Neuron (in vitro differentiated cells): ENCODE measurements around the gene UNC5C.
"Not testable (repeated sequence)": the region's sequence is repeated elsewhere in the genome, so short reads cannot be mapped to it uniquely, and the experiment has no call there.

Experiments used
- H2AFZ ChIP-seq: one replicate; pipeline ENCODE4 v1.6.1; 2013; ENCODE audit warnings: low read depth, mild to moderate bottlenecking, inconsistent platforms, low read length, moderate library complexity
- H3K27me3 ChIP-seq: one replicate; pipeline ENCODE4 v1.6.1; 2013; ENCODE audit warnings: low read length; ENCODE audit not compliant: insufficient read depth
- H3K36me3 ChIP-seq: one replicate; pipeline ENCODE4 v1.6.1; 2013; ENCODE audit warnings: low read length; ENCODE audit not compliant: insufficient read depth
- H3K4me1 ChIP-seq: one replicate; pipeline ENCODE4 v1.6.1; 2013; ENCODE audit warnings: low read length; ENCODE audit not compliant: insufficient read depth
- H3K4me3 ChIP-seq: 2 replicates; pipeline ENCODE4 v1.5.1; 2013; ENCODE audit warnings: mild to moderate bottlenecking, low read length, moderate library complexity
- H3K9me3 ChIP-seq: one replicate; pipeline ENCODE4 v1.6.1; 2013; ENCODE audit warnings: low read length

UNC5C gene

GRCh38 chr4:95156452-95156765 lies 392.4 kb downstream of the UNC5C start:
- no peak overlapping the region for H3K4me3 ChIP-seq
- H2AFZ ChIP-seq = no peak overlapping the region
- H3K36me3 ChIP-seq = peaks cover 63% of the 10 kb centered on the region
- no peaks in the 10 kb centered on the region for H3K27me3 ChIP-seq
- no peaks in the 10 kb centered on the region for H3K9me3 ChIP-seq
- peaks cover 5% of the 10 kb centered on the region for H3K4me1 ChIP-seq

GRCh38 chr4:95155759-95156451 lies 392.9 kb downstream of the UNC5C start:
- no peak overlapping the region for H3K4me3 ChIP-seq
- no peak overlapping the region for H2AFZ ChIP-seq
- H3K36me3 ChIP-seq = peaks cover 63% of the 10 kb centered on the region
- H3K9me3 ChIP-seq = no peaks in the 10 kb centered on the region
- H3K4me1 ChIP-seq = peaks cover 5% of the 10 kb centered on the region
- no peaks in the 10 kb centered on the region for H3K27me3 ChIP-seq

- Histone ChIP-seq H3K9me3 (no peaks in the 10 kb centered on the region), H3K4me1 (peaks cover 5% of the 10 kb centered on the region), H3K27me3 (no peaks in the 10 kb centered on the region), H2AFZ (no peak overlapping the region), H3K4me3 (no peak overlapping the region), H3K36me3 (peaks cover 64% of the 10 kb centered on the region)
These were observed 395.6 kb downstream of the UNC5C start for GRCh38 chr4:95153182-95153581.

GRCh38 chr4:95151255-95151654 lies 397.5 kb downstream of the UNC5C start:
- H3K36me3 ChIP-seq = peaks cover 70% of the 10 kb centered on the region

GRCh38 chr4:95142932-95143331 lies 405.8 kb downstream of the UNC5C start:
- Histone ChIP-seq H3K9me3 (peaks cover 9% of the 10 kb centered on the region), H3K27me3 (no peaks in the 10 kb centered on the region), H2AFZ (no peak overlapping the region), H3K4me1 (no peaks in the 10 kb centered on the region), H3K36me3 (peaks cover 68% of the 10 kb centered on the region), H3K4me3 (no peak overlapping the region)

More at GRCh38 chr4:95151255-95151654, 397.5 kb downstream of the UNC5C start:
- Histone ChIP-seq H3K4me1 (no peaks in the 10 kb centered on the region), H3K4me3 (no peak overlapping the region), H3K9me3 (no peaks in the 10 kb centered on the region), H2AFZ (no peak overlapping the region), H3K27me3 (no peaks in the 10 kb centered on the region)

GRCh38 chr4:95141361-95141760 lies 407.4 kb downstream of the UNC5C start:
- no peak overlapping the region for H3K4me3 ChIP-seq
- peaks cover 61% of the 10 kb centered on the region for H3K36me3 ChIP-seq
- H3K4me1 ChIP-seq = no peaks in the 10 kb centered on the region
- H2AFZ ChIP-seq = no peak overlapping the region
- H3K9me3 ChIP-seq = peaks cover 9% of the 10 kb centered on the region
- no peaks in the 10 kb centered on the region for H3K27me3 ChIP-seq

GRCh38 chr4:95139424-95139823 lies 409.3 kb downstream of the UNC5C start:
- H2AFZ ChIP-seq, H3K4me3 ChIP-seq, H3K9me3 ChIP-seq, H3K27me3 ChIP-seq, H3K4me1 ChIP-seq: not testable (repeated sequence)
- peaks cover 49% of the 10 kb centered on the region for H3K36me3 ChIP-seq

- H3K4me3 ChIP-seq, H2AFZ ChIP-seq, H3K4me1 ChIP-seq, H3K27me3 ChIP-seq: not testable (repeated sequence)
- Histone ChIP-seq H3K9me3 (peaks cover 13% of the 10 kb centered on the region), H3K36me3 (peaks cover 58% of the 10 kb centered on the region)
These were observed 414.8 kb downstream of the UNC5C start for GRCh38 chr4:95134016-95134415.

GRCh38 chr4:95129821-95130311 lies 418.9 kb downstream of the UNC5C start:
- no peak overlapping the region for H3K4me3 ChIP-seq
- H3K9me3 ChIP-seq = peaks cover 10% of the 10 kb centered on the region
- H3K36me3 ChIP-seq = peaks cover 84% of the 10 kb centered on the region
- no peaks in the 10 kb centered on the region for H3K4me1 ChIP-seq
- H3K27me3 ChIP-seq = no peaks in the 10 kb centered on the region
- no peak overlapping the region for H2AFZ ChIP-seq

- no peaks in the 10 kb centered on the region for H3K27me3 ChIP-seq
- H3K4me1 ChIP-seq = no peaks in the 10 kb centered on the region
- H2AFZ ChIP-seq = no peak overlapping the region
- no peak overlapping the region for H3K4me3 ChIP-seq
- peaks cover 85% of the 10 kb centered on the region for H3K36me3 ChIP-seq
- peaks cover 9% of the 10 kb centered on the region for H3K9me3 ChIP-seq
These were observed 419.7 kb downstream of the UNC5C start for GRCh38 chr4:95129031-95129430.

- H2AFZ ChIP-seq = no peak overlapping the region
- H3K27me3 ChIP-seq = no peaks in the 10 kb centered on the region
- H3K4me3 ChIP-seq = no peak overlapping the region
- H3K4me1 ChIP-seq = no peaks in the 10 kb centered on the region
- peaks cover 70% of the 10 kb centered on the region for H3K36me3 ChIP-seq
- H3K9me3 ChIP-seq = no peaks in the 10 kb centered on the region
These were observed 423.8 kb downstream of the UNC5C start for GRCh38 chr4:95124906-95125504.

- Histone ChIP-seq H2AFZ (no peak overlapping the region), H3K4me3 (no peak overlapping the region), H3K27me3 (no peaks in the 10 kb centered on the region), H3K36me3 (peaks cover 75% of the 10 kb centered on the region), H3K4me1 (no peaks in the 10 kb centered on the region), H3K9me3 (no peaks in the 10 kb centered on the region)
These were observed 426.8 kb downstream of the UNC5C start for GRCh38 chr4:95122001-95122400.

- Histone ChIP-seq H3K27me3 (no peaks in the 10 kb centered on the region), H3K9me3 (no peaks in the 10 kb centered on the region), H2AFZ (no peak overlapping the region), H3K4me3 (no peak overlapping the region), H3K36me3 (peaks cover 76% of the 10 kb centered on the region), H3K4me1 (no peaks in the 10 kb centered on the region)
These were observed 428.3 kb downstream of the UNC5C start for GRCh38 chr4:95120456-95120855.

- Histone ChIP-seq H3K4me1 (no peaks in the 10 kb centered on the region), H3K27me3 (no peaks in the 10 kb centered on the region), H3K36me3 (peaks cover 80% of the 10 kb centered on the region), H3K4me3 (no peak overlapping the region), H3K9me3 (no peaks in the 10 kb centered on the region), H2AFZ (no peak overlapping the region)
These were observed 430.3 kb downstream of the UNC5C start for GRCh38 chr4:95118497-95118896.
